ENCODE results near the gene PCNX3. TPM values are rescaled to one million over a fixed set of nuclear protein-coding genes. Genes with fewer than 3 reads are reported as not detected.

PCNX3 gene
- polyA plus RNA-seq, 3 donors, result 35.5 to 43.8 (median 39.2) TPM

Other genes starting within 250 kb of the PCNX3 start
- 1 to 10 TPM; 5.6 to 8.7 (median 8.1) TPM for gene SLC25A45, start 233.1 kb upstream of the PCNX3 start, polyA plus RNA-seq (ENCODE audit: insufficient read length in 3 of 3)
- gene FRMD8, start 229.1 kb upstream of the PCNX3 start, polyA plus RNA-seq (ENCODE audit: insufficient read length in 3 of 3), result 10 to 100 TPM; 20.4 to 26.7 (median 21.0) TPM
- 100 to 1,000 TPM; 120 to 327 (median 277) TPM for gene NEAT1, start 193.0 kb upstream of the PCNX3 start, polyA plus RNA-seq (ENCODE audit: insufficient read length in 3 of 3)
- gene MALAT1, start 116.7 kb upstream of the PCNX3 start, polyA plus RNA-seq (ENCODE audit: insufficient read length in 3 of 3), result 1,000 to 10,000 TPM in 2 of 3 donors, 100 to 1,000 TPM in 1; 788 to 1,101 (median 1,002) TPM
- 10 to 100 TPM; 77.3 to 92.5 (median 81.5) TPM for gene SCYL1, start 90.7 kb upstream of the PCNX3 start, polyA plus RNA-seq (ENCODE audit: insufficient read length in 3 of 3)
- 100 to 1,000 TPM; 132 to 148 (median 146) TPM for gene LTBP3, start 57.4 kb upstream of the PCNX3 start, polyA plus RNA-seq (ENCODE audit: insufficient read length in 3 of 3)
- gene ZNRD2, start 45.3 kb upstream of the PCNX3 start, polyA plus RNA-seq (ENCODE audit: insufficient read length in 3 of 3), result 10 to 100 TPM; 55.5 to 72.1 (median 62.8) TPM
- 10 to 100 TPM; 21.2 to 35.4 (median 25.4) TPM for gene FAM89B, start 43.2 kb upstream of the PCNX3 start, polyA plus RNA-seq (ENCODE audit: insufficient read length in 3 of 3)
- 10 to 100 TPM; 12.5 to 18.8 (median 18.2) TPM for gene EHBP1L1, start 39.7 kb upstream of the PCNX3 start, polyA plus RNA-seq (ENCODE audit: insufficient read length in 3 of 3)
- gene KCNK7, start 20.0 kb upstream of the PCNX3 start, polyA plus RNA-seq (ENCODE audit: insufficient read length in 3 of 3), result under 1 TPM; 0.21 to 0.27 (median 0.27) TPM
- gene MAP3K11, start 1.6 kb upstream of the PCNX3 start, polyA plus RNA-seq (ENCODE audit: insufficient read length in 3 of 3), result 10 to 100 TPM; 47.4 to 60.4 (median 49.3) TPM
- 10 to 100 TPM; 24.1 to 34.5 (median 34.3) TPM for gene SIPA1, start 22.3 kb downstream of the PCNX3 start, polyA plus RNA-seq (ENCODE audit: insufficient read length in 3 of 3)
- gene RELA, start 47.1 kb downstream of the PCNX3 start, polyA plus RNA-seq (ENCODE audit: insufficient read length in 3 of 3), result 10 to 100 TPM; 54.3 to 60.4 (median 60.4) TPM
- 10 to 100 TPM; 73.1 to 83.6 (median 73.5) TPM for gene KAT5, start 96.5 kb downstream of the PCNX3 start, polyA plus RNA-seq (ENCODE audit: insufficient read length in 3 of 3)
- 10 to 100 TPM; 46.8 to 53.6 (median 51.3) TPM for gene RNASEH2C, start 105.0 kb downstream of the PCNX3 start, polyA plus RNA-seq (ENCODE audit: insufficient read length in 3 of 3)
- 10 to 100 TPM in 2 of 3 donors, 1 to 10 TPM in 1; 7.9 to 10.9 (median 10.8) TPM for gene AP5B1, start 165.2 kb downstream of the PCNX3 start, polyA plus RNA-seq (ENCODE audit: insufficient read length in 3 of 3)
- 10 to 100 TPM; 14.6 to 17.3 (median 17.1) TPM for gene OVOL1, start 171.3 kb downstream of the PCNX3 start, polyA plus RNA-seq (ENCODE audit: insufficient read length in 3 of 3)
- gene SNX32, start 218.2 kb downstream of the PCNX3 start, polyA plus RNA-seq (ENCODE audit: insufficient read length in 3 of 3), result 1 to 10 TPM; 2.1 to 3.3 (median 2.3) TPM
- 100 to 1,000 TPM; 739 to 933 (median 787) TPM for gene CFL1, start 242.4 kb downstream of the PCNX3 start, polyA plus RNA-seq (ENCODE audit: insufficient read length in 3 of 3)
- 10 to 100 TPM; 50.2 to 59.8 (median 53.4) TPM for gene MUS81, start 244.7 kb downstream of the PCNX3 start, polyA plus RNA-seq (ENCODE audit: insufficient read length in 3 of 3)

Measured in renal pelvis (tissue), 3 donors.